Neural cell (in vitro differentiated cells): ENCODE results near the gene UBE2Q1.

ENCODE experiments used
- CTCF ChIP-seq: fragments of 450-650 bp; IDR thresholded peaks from 2 replicates; pipeline ENCODE4 v1.5.1; 2014; ENCODE audit warnings: antibody characterized with exemption, mild to moderate bottlenecking, moderate library complexity; ENCODE audit not compliant: poor library complexity, severe bottlenecking
- EP300 ChIP-seq: fragments of 450-650 bp; conservative IDR thresholded peaks from 2 replicates; pipeline ENCODE4 v1.6.1; 2014; ENCODE audit warnings: antibody characterized with exemption, mild to moderate bottlenecking, moderate library complexity; ENCODE audit not compliant: poor library complexity, severe bottlenecking
- EZH2 ChIP-seq: fragments of 200-600, 300-800 bp; shearing (Covaris generic), sonication (generic); IDR thresholded peaks from 2 replicates; pipeline ENCODE4 v1.6.1; 2014; ENCODE audit warnings: antibody characterized with exemption, low read length, borderline replicate concordance, mild to moderate bottlenecking; ENCODE audit not compliant: insufficient read depth, poor library complexity, severe bottlenecking
- MXI1 ChIP-seq: fragments of 450-650 bp; conservative IDR thresholded peaks from 2 replicates; pipeline ENCODE4 v1.6.1; 2014; ENCODE audit warnings: antibody characterized with exemption, mild to moderate bottlenecking; ENCODE audit not compliant: poor library complexity, severe bottlenecking
- POLR2AphosphoS5 ChIP-seq: IDR thresholded peaks from 2 replicates; pipeline ENCODE4 v1.6.1; 2012
- RAD21 ChIP-seq: fragments of 450-650 bp; conservative IDR thresholded peaks from 2 replicates; pipeline ENCODE4 v1.6.1; 2014; ENCODE audit warnings: antibody characterized with exemption, mild to moderate bottlenecking, moderate library complexity

DNA sequence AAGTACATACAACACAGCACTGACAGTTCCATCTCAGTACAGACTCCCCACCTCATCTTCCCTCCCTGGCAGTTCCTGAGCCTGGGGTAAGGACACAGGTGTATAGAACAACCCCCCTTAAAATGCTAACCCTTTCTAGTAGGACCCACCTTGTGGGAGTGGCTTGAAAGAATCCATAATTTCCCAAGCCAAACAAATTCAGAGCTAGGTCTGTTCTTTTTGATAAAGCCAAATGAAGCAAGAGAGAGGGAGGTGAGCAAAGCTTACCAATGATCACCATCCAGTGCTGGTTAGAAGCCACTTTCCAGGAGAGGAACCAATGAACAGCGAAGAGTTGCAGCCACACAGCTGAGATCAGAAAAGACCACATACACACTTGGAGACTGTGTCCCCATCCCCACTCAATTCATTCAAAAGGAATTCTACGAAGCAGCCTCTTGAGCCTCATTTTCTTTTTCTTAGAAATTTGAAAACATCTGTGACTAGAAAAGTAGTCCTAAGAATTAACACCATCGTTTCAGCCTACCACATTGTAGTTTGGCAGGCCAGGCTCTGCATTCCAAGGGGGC is 9.2 kb downstream of the UBE2Q1 start:
- TF ChIP-seq CTCF = no peak
- TF ChIP-seq POLR2AphosphoS5 = no peak
- TF ChIP-seq RAD21 = no peak
- TF ChIP-seq MXI1 = no peak
- no peak for TF ChIP-seq EZH2
- no peak for TF ChIP-seq EP300
